ENCODE results near the gene FRZB. TPM values are rescaled to one million over a fixed set of nuclear protein-coding genes. Genes with fewer than 3 reads are reported as not detected.

The FRZB gene
- total RNA-seq, 1 experiment from 2014 or later, result 0.08 TPM

DNA sequence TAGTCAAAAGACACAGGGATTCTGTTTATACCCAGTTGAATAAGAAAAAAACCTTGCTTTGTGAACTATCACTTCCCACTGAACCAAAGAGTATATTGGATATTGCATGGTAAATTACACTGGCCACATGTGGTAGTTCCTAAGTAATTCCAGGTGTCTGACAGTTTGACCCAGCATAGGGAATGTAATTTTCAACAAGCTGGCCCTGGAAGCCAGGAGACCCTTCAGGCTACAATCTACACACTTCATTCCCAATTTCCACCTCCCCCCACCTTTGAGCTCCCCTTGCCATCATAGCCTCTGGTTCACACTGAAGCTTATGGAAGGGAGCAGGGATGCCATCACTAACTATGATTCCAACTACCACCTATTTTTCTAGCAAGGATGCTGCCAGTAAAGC, 2.8 kb downstream of the FRZB start:
- Histone ChIP-seq H3K27ac (ENCODE audit: low read length) (no peak overlapping the region), H3K4me3 (ENCODE audit: low read depth in 2 of 2, low read length in 2 of 2) (no peak overlapping the region), H3K36me3 (ENCODE audit: control insufficient read depth, insufficient read depth, low read length) (no peaks in the 10 kb centered on the region), H3K4me1 (ENCODE audit: control insufficient read depth, insufficient read depth, low read length) (peaks cover 4% of the 10 kb centered on the region; the same call in 1 of the 2 replicates), H3K27me3 (ENCODE audit: control insufficient read depth, insufficient read depth, low read length) (peaks cover 3% of the 10 kb centered on the region; the same call in 1 of the 2 replicates), H3K9me3 (ENCODE audit: control insufficient read depth, insufficient read depth, low read depth, low read length) (no peaks in the 10 kb centered on the region)
- ChIA-PET POLR2A (no interaction called here), CTCF (no interaction called here)
- DNase-seq (ENCODE audit: low read depth, low spot score), result no peak
- BruUV-seq (replicated peaks), result no TSS peak
- in situ Hi-C loops (cut with HindIII; ENCODE audit: low pct_unique_long_range_greater_than_20kb, low sequenced_read_pairs) (no loop called here), intact Hi-C loops (cut with micrococcal nuclease; ENCODE audit: unreplicated experiment) (no loop called here)
- TF ChIP-seq SIN3A (IDR thresholded peaks at IDR 0.05; ENCODE audit: borderline replicate concordance, insufficient read depth, low read depth, low read length) (no peak), TCF7L2 (IDR thresholded peaks at IDR 0.05; ENCODE audit: low read depth, low read length) (no peak), POLR2AphosphoS5 (IDR thresholded peaks at IDR 0.05; ENCODE audit: low read depth, low read length) (no peak)
- TF ChIP-seq, protein P1, sequence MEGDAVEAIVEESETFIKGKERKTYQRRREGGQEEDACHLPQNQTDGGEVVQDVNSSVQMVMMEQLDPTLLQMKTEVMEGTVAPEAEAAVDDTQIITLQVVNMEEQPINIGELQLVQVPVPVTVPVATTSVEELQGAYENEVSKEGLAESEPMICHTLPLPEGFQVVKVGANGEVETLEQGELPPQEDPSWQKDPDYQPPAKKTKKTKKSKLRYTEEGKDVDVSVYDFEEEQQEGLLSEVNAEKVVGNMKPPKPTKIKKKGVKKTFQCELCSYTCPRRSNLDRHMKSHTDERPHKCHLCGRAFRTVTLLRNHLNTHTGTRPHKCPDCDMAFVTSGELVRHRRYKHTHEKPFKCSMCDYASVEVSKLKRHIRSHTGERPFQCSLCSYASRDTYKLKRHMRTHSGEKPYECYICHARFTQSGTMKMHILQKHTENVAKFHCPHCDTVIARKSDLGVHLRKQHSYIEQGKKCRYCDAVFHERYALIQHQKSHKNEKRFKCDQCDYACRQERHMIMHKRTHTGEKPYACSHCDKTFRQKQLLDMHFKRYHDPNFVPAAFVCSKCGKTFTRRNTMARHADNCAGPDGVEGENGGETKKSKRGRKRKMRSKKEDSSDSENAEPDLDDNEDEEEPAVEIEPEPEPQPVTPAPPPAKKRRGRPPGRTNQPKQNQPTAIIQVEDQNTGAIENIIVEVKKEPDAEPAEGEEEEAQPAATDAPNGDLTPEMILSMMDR (IDR thresholded peaks at IDR 0.05), result no peak
- TF ChIP-seq, protein P2, sequence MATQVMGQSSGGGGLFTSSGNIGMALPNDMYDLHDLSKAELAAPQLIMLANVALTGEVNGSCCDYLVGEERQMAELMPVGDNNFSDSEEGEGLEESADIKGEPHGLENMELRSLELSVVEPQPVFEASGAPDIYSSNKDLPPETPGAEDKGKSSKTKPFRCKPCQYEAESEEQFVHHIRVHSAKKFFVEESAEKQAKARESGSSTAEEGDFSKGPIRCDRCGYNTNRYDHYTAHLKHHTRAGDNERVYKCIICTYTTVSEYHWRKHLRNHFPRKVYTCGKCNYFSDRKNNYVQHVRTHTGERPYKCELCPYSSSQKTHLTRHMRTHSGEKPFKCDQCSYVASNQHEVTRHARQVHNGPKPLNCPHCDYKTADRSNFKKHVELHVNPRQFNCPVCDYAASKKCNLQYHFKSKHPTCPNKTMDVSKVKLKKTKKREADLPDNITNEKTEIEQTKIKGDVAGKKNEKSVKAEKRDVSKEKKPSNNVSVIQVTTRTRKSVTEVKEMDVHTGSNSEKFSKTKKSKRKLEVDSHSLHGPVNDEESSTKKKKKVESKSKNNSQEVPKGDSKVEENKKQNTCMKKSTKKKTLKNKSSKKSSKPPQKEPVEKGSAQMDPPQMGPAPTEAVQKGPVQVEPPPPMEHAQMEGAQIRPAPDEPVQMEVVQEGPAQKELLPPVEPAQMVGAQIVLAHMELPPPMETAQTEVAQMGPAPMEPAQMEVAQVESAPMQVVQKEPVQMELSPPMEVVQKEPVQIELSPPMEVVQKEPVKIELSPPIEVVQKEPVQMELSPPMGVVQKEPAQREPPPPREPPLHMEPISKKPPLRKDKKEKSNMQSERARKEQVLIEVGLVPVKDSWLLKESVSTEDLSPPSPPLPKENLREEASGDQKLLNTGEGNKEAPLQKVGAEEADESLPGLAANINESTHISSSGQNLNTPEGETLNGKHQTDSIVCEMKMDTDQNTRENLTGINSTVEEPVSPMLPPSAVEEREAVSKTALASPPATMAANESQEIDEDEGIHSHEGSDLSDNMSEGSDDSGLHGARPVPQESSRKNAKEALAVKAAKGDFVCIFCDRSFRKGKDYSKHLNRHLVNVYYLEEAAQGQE (IDR thresholded peaks at IDR 0.05; ENCODE audit: insufficient read depth in 1 of 2, low read depth in 2 of 2, low read length in 1 of 2), result no peak
- no peak for ATAC-seq

DNA sequence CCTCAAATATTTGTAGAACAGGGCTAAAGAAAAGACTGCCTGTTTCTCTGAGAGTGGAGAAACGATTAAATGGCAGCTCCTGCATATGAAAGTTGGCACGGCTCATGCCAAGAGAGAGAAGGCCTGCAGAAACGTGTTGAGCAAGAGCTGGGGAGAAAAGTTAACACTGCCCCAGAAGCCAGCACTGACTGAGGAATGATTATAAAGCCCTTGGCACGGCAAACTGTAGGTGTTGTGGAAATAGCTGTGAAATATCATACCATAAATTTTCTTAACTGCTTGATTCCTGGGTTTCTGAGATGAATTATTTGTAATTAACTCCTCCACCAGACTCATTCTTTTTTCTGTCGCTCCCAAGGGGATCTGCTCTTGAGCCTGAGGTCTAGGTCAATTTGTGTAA, 4.3 kb downstream of the FRZB start:
- no peak overlapping the region for H3K27ac ChIP-seq (ENCODE audit: low read length)
- ChIA-PET POLR2A (no interaction called here), CTCF (no interaction called here)
- intact Hi-C loops (cut with micrococcal nuclease; ENCODE audit: unreplicated experiment), result no loop called here
- DNase-seq (ENCODE audit: low read depth, low spot score) (no peak), ATAC-seq (no peak)
- in situ Hi-C loops (cut with HindIII; ENCODE audit: low pct_unique_long_range_greater_than_20kb, low sequenced_read_pairs), result no loop called here
- H3K9me3 ChIP-seq (ENCODE audit: control insufficient read depth, insufficient read depth, low read depth, low read length), result no peaks in the 10 kb centered on the region
- peaks cover 3% of the 10 kb centered on the region; the same call in 1 of the 2 replicates for H3K27me3 ChIP-seq (ENCODE audit: control insufficient read depth, insufficient read depth, low read length)
- no peaks in the 10 kb centered on the region for H3K4me1 ChIP-seq (ENCODE audit: control insufficient read depth, insufficient read depth, low read length)
- H3K36me3 ChIP-seq (ENCODE audit: control insufficient read depth, insufficient read depth, low read length), result no peaks in the 10 kb centered on the region
- H3K4me3 ChIP-seq (ENCODE audit: low read depth in 2 of 2, low read length in 2 of 2), result no peak overlapping the region
- TF ChIP-seq SIN3A (IDR thresholded peaks at IDR 0.05; ENCODE audit: borderline replicate concordance, insufficient read depth, low read depth, low read length) (no peak), POLR2AphosphoS5 (IDR thresholded peaks at IDR 0.05; ENCODE audit: low read depth, low read length) (no peak), TCF7L2 (IDR thresholded peaks at IDR 0.05; ENCODE audit: low read depth, low read length) (no peak)
- TF ChIP-seq, protein P2 (IDR thresholded peaks at IDR 0.05; ENCODE audit: insufficient read depth in 1 of 2, low read depth in 2 of 2, low read length in 1 of 2), result no peak
- TF ChIP-seq, protein P1 (IDR thresholded peaks at IDR 0.05), result no peak
- BruUV-seq (replicated peaks), result no TSS peak

Data from Panc1 (cell line).